Raji (cell line): ENCODE results near the gene SLC9A2.

Experiments
- POLR2A ChIP-seq: IDR thresholded peaks from 2 replicates; pipeline ENCODE4 v1.6.1; 2011; ENCODE audit warnings: low read depth, low read length, control low read depth; ENCODE audit not compliant: insufficient read depth

Gene SLC9A2, protein sequence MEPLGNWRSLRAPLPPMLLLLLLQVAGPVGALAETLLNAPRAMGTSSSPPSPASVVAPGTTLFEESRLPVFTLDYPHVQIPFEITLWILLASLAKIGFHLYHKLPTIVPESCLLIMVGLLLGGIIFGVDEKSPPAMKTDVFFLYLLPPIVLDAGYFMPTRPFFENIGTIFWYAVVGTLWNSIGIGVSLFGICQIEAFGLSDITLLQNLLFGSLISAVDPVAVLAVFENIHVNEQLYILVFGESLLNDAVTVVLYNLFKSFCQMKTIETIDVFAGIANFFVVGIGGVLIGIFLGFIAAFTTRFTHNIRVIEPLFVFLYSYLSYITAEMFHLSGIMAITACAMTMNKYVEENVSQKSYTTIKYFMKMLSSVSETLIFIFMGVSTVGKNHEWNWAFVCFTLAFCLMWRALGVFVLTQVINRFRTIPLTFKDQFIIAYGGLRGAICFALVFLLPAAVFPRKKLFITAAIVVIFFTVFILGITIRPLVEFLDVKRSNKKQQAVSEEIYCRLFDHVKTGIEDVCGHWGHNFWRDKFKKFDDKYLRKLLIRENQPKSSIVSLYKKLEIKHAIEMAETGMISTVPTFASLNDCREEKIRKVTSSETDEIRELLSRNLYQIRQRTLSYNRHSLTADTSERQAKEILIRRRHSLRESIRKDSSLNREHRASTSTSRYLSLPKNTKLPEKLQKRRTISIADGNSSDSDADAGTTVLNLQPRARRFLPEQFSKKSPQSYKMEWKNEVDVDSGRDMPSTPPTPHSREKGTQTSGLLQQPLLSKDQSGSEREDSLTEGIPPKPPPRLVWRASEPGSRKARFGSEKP

DNA sequence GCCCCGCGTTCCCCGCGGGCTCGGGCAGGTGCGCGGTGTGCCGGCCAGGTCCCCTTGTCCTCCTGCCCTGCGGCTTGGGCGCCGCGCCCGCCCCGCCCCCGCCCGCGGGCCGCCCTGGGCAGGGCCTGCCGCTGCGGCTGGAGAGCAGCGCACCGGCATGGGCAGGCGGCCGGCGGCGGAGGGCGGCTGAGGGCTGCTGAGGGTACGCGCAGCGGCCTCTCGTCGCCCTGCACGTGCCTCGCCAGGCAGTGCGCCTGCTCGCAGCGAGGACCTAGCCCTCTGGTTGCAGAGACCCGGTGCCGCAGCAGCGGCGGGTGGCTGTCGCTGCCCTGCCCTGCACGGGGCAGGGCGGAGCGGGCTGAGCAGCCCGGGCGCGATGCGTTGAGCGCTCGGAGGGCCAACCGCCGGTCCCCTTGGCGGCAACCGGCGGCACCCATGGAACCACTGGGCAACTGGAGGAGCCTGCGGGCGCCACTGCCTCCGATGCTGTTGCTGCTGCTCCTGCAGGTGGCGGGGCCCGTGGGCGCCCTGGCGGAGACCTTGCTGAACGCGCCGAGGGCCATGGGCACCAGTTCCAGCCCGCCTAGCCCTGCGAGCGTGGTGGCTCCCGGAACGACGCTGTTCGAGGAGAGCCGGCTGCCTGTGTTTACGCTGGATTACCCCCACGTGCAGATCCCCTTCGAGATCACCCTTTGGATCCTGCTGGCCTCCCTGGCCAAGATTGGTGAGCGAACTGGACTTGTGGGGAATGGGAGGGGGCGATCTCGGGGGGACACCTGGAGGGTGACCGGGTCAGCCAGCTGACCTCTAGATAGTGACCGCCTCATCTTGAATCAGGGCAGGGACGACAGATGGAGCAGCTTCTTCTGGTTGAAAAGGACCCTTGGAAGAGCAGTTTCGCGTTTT lies at the start of gene SLC9A2:
TSS of gene SLC9A2 (plus strand) at position 140 of the 906 bp plus-strand sequence. CDS start at position 436, 296 bp downstream.
- TF ChIP-seq POLR2A, result no peak

DNA sequence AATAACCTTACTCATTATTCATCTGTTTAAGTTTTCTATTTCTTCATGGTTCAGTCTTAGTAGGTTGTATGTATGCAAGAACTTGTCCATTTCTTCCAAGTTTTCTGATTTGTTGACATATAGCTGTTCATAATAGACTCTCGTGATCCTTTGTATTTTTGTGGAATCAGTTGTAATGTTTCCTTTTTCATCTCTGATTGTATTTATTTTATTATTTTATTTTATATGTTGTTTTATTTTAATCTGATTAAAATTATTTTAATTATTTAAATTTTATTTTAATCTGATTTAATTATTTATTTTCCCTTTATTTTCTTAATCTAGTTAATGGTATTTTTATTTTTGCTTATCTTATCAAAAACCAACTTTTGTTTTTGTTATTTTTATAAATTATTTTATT lies 43.5 kb upstream of the SLC9A2 start:
- no peak for TF ChIP-seq POLR2A

DNA sequence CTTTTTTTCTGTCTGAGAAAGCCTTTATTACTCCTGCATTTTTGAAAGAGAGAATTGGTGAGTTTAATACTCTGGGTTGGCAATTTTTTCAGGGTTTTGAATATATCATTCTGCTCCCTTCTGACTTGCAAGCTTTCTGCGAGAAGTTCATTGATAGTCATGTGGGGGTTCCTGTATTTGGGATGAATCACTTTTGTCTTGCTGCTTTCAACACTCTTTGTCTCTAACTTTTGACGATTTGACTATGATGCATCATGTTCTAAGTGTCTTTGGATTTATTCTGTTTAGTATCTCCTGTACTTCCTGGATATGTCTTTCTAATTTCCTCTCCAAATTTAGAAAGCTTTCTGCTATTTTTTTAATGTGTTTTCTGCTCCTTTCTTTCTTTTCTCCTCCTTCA lies 41.0 kb upstream of the SLC9A2 start:
- TF ChIP-seq POLR2A, result no peak

DNA sequence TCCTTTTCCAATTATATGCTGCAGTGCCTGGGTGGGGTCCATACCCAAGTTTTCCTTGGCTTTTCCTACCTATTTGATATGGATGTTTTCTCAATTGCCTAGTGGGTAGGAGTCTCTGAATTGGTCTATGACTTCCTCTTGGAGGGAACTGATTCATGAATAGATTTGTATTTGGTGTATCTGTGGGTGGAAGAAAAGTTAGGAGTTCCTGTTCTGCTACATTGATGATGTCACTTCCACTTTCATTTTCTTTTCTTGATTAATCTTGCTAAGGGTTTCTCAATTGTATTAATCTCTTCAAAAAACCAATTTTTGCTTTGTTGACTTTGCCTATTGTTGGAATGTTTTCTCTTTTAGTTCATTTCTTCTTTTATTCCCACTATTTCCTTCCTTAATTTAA lies 37.4 kb upstream of the SLC9A2 start:
- TF ChIP-seq POLR2A, result no peak

DNA sequence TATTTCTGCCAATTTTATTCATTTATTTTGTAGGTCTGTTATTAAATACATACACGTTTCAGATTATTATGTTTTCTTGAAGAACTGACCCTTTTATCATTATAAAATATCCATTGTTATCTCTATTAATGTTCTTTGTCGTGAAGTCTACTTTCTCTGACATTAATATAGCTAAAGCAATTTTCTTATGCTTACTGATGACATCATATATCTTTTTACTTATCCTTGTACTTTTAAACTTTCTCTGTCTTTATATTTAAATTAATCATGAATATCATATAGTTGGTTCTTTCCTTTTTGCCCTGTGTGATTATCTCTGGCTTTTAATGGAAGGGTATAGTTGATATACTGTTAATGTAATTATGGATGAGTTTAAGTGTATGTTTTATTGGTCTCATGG lies 36.5 kb upstream of the SLC9A2 start:
- no peak for TF ChIP-seq POLR2A

DNA sequence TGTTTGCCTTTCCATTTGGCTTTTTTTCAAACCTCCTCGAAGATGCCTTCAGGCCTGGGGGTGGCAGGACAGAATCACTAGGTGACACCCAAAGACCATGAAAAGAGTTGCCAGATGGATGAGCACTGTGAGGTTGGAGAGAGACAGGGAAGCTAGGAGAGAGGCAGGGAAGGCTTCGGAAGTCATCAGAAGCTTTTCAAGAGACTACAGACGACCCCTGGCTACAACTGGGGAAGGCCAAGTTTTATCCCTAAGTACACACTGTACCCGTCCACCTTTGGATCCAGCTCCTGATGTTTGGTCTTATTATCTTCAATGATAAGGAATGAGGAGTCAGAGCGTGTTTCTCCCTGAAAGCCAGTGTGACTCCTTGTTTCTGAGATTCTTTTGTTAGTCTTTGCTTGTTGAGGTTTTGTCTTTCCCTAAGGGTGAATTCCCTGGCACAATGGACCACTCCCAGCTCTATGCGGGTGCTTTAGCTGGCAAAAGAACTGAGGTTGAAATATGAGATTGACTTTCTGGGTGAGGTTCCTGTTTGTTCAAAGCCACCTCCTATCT lies 33.4 kb upstream of the SLC9A2 start:
- no peak for TF ChIP-seq POLR2A

DNA sequence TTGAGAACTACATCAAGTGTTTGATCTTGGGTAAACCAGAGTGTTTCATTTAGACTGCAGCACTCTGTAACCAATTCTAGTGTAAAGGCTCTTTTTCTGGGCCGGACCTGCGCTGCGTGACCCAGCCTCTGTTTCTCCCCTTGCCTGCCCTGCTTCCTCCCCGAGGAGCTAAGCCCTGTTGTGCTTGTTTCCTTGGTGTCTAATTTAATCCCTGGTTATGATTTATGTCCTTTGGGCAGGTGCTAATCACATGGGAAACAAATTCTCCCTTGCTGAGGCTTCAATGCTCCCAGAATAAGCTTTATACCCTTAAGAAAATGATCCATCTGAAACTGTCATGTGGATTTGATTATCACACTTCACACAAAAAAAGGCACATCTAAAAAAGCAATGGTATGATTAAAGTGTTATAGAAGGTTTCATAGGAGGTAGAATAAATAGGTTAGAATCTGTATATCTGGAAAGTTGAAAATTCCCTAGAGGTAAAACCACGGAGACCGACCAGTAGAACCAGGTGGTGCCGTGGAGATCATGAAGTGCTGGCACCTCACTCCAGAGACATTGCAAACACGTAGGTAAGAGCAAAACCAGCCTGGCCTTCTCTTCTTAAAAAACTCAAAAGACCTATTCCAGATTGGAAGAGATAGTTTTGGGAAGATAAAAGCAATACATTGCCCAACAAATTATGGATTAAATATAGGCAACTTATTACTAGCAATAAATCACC lies 31.0 kb upstream of the SLC9A2 start:
- no peak for TF ChIP-seq POLR2A

DNA sequence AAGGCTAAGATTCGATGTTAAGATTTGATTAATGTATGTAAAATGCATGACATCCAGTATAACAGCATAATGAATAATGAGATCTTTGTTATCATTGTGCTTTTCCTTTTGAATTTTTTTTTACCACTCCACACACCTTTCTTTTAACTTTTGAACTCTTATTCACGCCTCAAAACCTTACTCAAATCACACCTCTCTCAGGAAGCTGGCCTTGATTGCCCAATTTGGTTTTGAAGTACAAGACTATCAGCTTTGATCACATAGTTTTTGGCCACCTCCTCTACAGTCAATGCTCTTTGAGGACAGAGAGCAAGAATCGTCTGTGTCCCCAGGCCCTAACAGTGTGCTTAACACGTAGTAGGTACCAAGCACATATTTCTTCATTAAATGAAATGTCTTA lies 29.9 kb upstream of the SLC9A2 start:
- no peak for TF ChIP-seq POLR2A

DNA sequence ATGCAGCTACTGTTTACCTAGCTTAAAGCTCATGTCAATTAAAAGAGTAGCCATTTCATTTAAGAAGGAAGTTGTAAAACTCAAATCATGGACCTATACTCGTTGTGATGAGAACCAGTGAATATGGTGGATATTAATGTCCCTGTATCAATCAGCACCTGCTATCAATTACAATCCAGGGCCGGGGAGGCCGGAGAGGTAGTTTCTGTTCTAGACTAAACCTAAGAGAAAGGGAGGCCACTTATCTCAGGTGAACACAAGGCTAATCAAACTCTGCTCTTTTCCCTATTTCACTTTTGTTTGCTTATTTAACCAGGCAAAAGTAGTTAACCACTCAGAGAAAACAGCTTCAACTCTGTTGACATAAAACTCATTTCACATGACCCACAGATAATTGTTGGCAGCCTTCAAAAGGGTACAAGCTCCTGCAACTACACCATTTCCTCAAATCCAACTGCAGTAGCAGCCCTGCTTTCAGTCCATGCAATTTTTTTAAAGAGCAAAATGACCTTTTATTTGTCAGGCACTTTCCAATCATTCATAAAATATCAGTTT lies 27.8 kb upstream of the SLC9A2 start:
- no peak for TF ChIP-seq POLR2A

DNA sequence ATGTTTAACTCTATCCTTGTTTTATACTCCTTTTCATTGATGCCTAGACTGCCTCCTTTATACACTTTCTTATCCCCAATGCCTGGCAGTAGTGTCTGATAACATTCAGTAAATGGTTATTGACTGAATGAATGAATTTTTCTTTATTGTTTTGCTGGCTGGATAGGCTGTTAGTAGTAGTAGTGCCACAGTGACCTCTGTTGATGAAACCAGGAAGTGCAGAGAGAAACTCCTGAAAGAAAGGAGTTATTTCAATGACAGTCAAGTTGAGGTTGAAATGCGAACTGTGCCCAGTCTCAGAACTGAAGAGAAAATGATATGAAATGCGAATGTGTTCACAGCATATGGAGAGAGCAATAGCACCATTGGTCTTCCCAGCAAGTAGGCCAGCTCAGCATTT lies 26.8 kb upstream of the SLC9A2 start:
- TF ChIP-seq POLR2A, result no peak

DNA sequence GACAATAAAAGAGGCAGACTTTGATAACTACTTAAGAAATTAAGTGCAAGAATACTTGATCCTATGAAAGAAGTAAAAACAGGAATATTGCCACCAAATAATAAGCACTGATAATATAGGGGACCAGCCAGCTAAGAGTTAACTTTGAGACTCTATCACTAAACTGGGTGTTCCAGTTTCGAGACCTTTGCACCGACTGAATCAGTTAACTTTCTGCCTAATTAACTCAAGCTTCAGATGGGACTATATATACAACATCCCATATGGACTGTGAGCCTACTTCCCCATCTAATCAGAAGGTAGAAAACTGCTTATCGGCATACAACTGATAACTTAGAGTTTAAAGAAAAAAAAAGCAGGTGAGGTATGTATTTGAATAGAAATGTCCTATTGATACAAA lies 25.8 kb upstream of the SLC9A2 start:
- TF ChIP-seq POLR2A, result no peak

DNA sequence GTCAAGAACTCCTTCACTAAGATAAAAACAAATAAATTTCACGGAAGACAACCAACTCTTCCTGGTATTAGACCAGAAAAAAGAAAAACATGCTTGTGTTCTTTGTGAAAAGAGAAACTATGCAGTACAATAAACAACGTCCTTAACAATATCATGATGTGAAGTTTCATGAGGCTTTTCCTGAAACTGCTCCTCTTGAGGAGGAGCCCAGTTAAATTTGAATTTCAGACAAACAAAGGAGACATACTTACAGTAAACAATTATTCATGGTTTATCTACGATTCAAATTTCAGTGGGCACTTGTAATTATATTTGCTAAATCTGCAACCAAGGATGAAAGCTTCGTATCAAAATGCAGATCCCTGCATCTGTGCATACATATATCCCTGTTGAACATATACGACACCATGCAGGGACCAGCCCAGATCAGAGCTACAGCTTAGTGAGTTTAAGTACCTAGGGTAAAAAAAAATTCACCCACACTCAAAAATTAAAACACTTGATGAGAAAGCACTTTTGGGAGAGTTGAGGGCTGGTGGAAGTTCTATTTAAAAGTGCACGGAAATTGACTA lies 24.8 kb upstream of the SLC9A2 start:
- no peak for TF ChIP-seq POLR2A

DNA sequence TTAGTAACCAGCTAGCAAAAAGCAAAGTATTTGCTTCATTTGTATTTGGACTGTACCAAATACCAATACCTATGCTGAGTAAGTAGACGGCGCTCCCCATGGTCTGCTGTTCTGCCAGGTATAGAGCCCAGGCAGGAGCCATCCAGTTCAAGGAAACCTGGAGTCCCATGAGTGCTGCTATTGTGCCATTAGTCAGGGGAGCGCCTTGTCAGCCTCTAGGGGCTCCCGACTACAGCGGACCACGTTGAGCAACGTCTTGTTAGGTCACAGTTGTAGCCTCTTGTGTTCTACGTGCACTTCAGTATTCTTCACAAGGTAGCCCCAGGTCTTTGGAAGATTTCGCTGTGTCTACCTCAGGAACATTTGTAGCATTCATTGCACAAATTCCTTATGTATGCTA lies 21.6 kb upstream of the SLC9A2 start:
- TF ChIP-seq POLR2A, result no peak

DNA sequence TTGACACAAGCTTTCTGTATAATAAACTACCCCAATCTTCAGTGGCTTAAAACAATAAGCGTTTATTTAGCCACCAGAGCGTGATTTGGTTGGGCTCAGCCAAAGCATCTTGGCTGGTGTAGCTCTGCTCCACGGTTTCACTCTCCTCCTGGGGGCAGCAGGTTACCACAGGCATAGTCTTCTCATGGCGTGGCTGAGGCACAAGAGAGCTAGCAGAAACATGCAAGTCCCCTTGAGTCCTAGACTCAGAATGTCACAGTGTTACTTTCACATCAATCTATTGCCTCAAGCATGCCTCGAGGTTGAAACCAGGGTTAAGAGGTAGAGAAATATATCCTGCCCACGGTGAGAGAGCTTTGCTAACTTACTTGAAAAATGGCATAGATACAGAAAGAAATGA lies 19.9 kb upstream of the SLC9A2 start:
- TF ChIP-seq POLR2A, result no peak

DNA sequence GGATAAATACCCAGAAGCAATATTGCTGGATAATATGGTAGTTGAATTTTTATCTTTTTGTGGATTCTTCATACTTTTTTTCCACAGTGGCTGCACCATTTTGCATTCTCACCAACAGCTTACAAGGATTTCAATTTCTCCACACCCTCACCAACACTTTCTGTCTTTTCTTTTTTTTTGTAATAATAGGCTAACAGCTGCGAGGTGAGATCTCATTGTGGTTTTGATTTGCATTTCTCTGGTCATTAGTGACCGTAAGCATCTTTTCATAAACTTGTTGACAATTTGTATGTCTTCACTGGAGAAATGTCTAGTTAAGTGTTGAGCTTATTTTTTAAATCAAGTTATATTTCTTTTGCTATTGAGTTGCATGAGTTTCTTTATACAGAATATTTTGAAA lies 17.6 kb upstream of the SLC9A2 start:
- TF ChIP-seq POLR2A, result no peak
